ENCODE results near the gene HS6ST3. TPM values are rescaled to one million over a fixed set of nuclear protein-coding genes. Genes with fewer than 3 reads are reported as not detected.
"Not testable (repeated sequence)": the region's sequence is repeated elsewhere in the genome, so short reads cannot be mapped to it uniquely, and the experiment has no call there.

HS6ST3 gene
- total RNA-seq, 4 donors from 2014 or later, result 0.04 to 0.59 (median 0.57) TPM; not detected in 1

- no peak for TF ChIP-seq CTCF (IDR thresholded peaks at IDR 0.05)
- Histone ChIP-seq H3K27me3 (no peaks in the 10 kb centered on the region), H3K36me3 (no peaks in the 10 kb centered on the region), H3K27ac (no peak overlapping the region), H3K4me3 (no peak overlapping the region), H3K4me1 (no peaks in the 10 kb centered on the region), H3K9me3 (peaks cover 0 to 8% (median 3%) of the 10 kb centered on the region in 3 donors)
- intact Hi-C loops (cut with DNase I), result no loop called here
- WGBS, 2 donors, result 29 to 49% methylated on average over 2 of the region's 2 CpGs
- DNase-seq, result no peak
Measured at GRCh38 chr13:96112936-96113335, 23.0 kb downstream of the HS6ST3 start.

DNA sequence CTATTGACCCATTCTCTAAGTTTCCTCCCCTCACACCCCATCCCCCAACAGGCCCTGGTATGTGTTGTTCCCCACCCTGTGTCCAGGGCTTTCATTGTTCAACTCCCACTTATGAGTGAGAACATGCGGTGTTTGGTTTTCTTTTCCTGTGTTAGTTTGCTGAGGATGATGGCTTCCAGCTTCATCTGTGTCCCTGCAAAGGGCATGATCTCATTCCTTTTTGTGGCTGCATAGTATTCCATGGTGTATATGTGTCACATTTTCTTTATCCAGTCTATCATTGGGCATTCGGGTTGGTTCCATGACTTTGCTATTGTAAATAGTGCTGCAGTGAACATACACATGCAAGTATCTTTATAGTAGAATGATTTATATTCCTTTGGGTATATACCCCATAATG is 25.5 kb downstream of the HS6ST3 start:
- H3K27ac ChIP-seq; DNase-seq; H3K9me3 ChIP-seq; H3K4me1 ChIP-seq; H3K36me3 ChIP-seq; intact Hi-C loops (cut with DNase I); H3K4me3 ChIP-seq; H3K27me3 ChIP-seq: not testable (repeated sequence)
- WGBS, 2 donors, result 90 to 100% methylated on average over 2 of the region's 2 CpGs

GRCh38 chr13:96119921-96120320 is 30.0 kb downstream of the HS6ST3 start:
- H3K9me3 ChIP-seq, result no peaks in the 10 kb centered on the region
- H3K4me1 ChIP-seq, result no peaks in the 10 kb centered on the region
- no peak overlapping the region for H3K27ac ChIP-seq
- WGBS, 2 donors, result 59 to 70% methylated on average over 1 of the region's 1 CpG
- H3K27me3 ChIP-seq, result no peaks in the 10 kb centered on the region
- TF ChIP-seq POLR2A (IDR thresholded peaks at IDR 0.05) (no peak), CTCF (IDR thresholded peaks at IDR 0.05) (no peak)
- DNase-seq, result no peak
- no peaks in the 10 kb centered on the region for H3K36me3 ChIP-seq
- intact Hi-C loops (cut with DNase I), result no loop called here
- H3K4me3 ChIP-seq, result no peak overlapping the region

- intact Hi-C loops (cut with DNase I), result no loop called here
- WGBS, 2 donors, result 36 to 50% methylated on average over 2 to 3 of the region's 3 CpGs
- no peak for DNase-seq
- no peaks in the 10 kb centered on the region for H3K27me3 ChIP-seq
- no peak overlapping the region for H3K27ac ChIP-seq
- no peaks in the 10 kb centered on the region for H3K9me3 ChIP-seq
- H3K4me1 ChIP-seq, result no peaks in the 10 kb centered on the region
- no peak for TF ChIP-seq POLR2A (IDR thresholded peaks at IDR 0.05)
- no peak for TF ChIP-seq CTCF (IDR thresholded peaks at IDR 0.05)
- no peaks in the 10 kb centered on the region for H3K36me3 ChIP-seq
- H3K4me3 ChIP-seq, result no peak overlapping the region
Measured at GRCh38 chr13:96130818-96131340, 41.0 kb downstream of the HS6ST3 start.

- 47 to 71% methylated on average over 3 of the region's 3 CpGs for WGBS, 2 donors
- H3K27me3 ChIP-seq, result no peaks in the 10 kb centered on the region
- TF ChIP-seq CTCF (IDR thresholded peaks at IDR 0.05) (peak in 1 of 6 experiments; percentile 14), POLR2A (IDR thresholded peaks at IDR 0.05) (no peak)
- no peaks in the 10 kb centered on the region for H3K4me1 ChIP-seq
- H3K36me3 ChIP-seq, result no peaks in the 10 kb centered on the region
- no peak for DNase-seq
- H3K27ac ChIP-seq, result no peak overlapping the region
- H3K4me3 ChIP-seq, result no peak overlapping the region
- H3K9me3 ChIP-seq, result no peaks in the 10 kb centered on the region
- intact Hi-C loops (cut with DNase I), result no loop called here
Measured at GRCh38 chr13:96141032-96141431, 51.1 kb downstream of the HS6ST3 start.

DNA sequence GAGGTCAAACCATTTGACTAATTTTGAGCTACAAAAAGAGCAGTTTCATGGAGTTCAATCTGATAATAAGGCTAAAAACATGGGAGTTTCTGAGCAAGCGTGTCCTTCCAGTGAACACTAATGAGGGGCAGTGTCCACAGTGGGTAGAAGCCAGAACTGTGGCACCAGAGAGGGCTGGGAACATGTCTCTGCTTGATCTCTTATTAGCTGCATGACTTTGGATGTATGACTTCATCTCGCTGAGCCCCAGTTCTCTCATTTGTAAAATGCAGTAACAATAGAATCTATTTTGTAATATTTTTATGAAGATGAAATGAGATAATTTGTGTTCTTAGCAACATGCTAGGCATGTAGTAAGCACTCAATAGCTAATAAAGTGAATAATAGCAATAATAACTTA is 69.8 kb downstream of the HS6ST3 start:
- H3K4me3 ChIP-seq, result no peak overlapping the region
- WGBS, 2 donors, result 48 to 50% methylated on average over 2 of the region's 2 CpGs
- H3K27ac ChIP-seq, result no peak overlapping the region
- no peaks in the 10 kb centered on the region for H3K4me1 ChIP-seq
- no peak for DNase-seq
- H3K27me3 ChIP-seq, result no peaks in the 10 kb centered on the region
- no peaks in the 10 kb centered on the region for H3K36me3 ChIP-seq
- intact Hi-C loops (cut with DNase I), result no loop called here
- TF ChIP-seq CTCF (IDR thresholded peaks at IDR 0.05) (no peak), POLR2A (IDR thresholded peaks at IDR 0.05) (no peak)
- H3K9me3 ChIP-seq, result no peaks in the 10 kb centered on the region
